B cell (primary cell): ENCODE data around the gene CFAP210. TPM values are rescaled to one million over a fixed set of nuclear protein-coding genes. Genes with fewer than 3 reads are reported as not detected.

ENCODE experiments used
- ATAC-seq: fragments of 200-7000 bp; cut with Tn5 transposase; one replicate; pipeline ENCODE4 v1.10.0; 2021; ENCODE audit warnings: low read depth, mild to moderate bottlenecking, moderate number of reproducible peaks, moderate library complexity
- CTCF ChIA-PET: fragments of 350-600 bp; sonication (Branson Sonifier 250); formaldehyde crosslinking; loops from one replicate; lab custom pipeline; 2021; ENCODE audit warnings: antibody characterized with exemption, inconsistent platforms; lab: Charles Lee
- POLR2A ChIA-PET: fragments of 350-600 bp; sonication (Branson Sonifier 250); formaldehyde crosslinking; loops from one replicate; lab custom pipeline; 2021; ENCODE audit warnings: antibody characterized with exemption; lab: Charles Lee
- DNase-seq: peaks from one replicate; pipeline ENCODE4 v3.0.0; 2013
- H2AFZ ChIP-seq: 2 replicates; pipeline ENCODE4 v1.6.1; 2012; ENCODE audit warnings: mild to moderate bottlenecking, low read depth, low read length; ENCODE audit not compliant: insufficient read depth, poor library complexity, severe bottlenecking
- H3K27ac ChIP-seq, 2 donors: 1 replicate in 1 of 2; 2 replicates in 1 of 2; pipeline ENCODE4 v1.5.1; 2012 to 2013; ENCODE audit warnings: low read length in 2 of 2, mild to moderate bottlenecking in 2 of 2, moderate library complexity in 1 of 2
- H3K27me3 ChIP-seq, 4 experiments: fragments of 200-600 bp in 1 of 4; sonication (generic) in 1 of 4; replicated peaks in 1 of 4; 1 replicate in 2 of 4; 2 replicates in 2 of 4; pipeline versions ENCODE4 v1.6.1 to v1.7.0; 2013 to 2016; ENCODE audit warnings: low read length in 3 of 4, mild to moderate bottlenecking in 2 of 4, mixed read lengths in 1 of 4, moderate library complexity in 1 of 4; ENCODE audit not compliant: insufficient read depth in 4 of 4, control insufficient read depth in 3 of 4; ENCODE audit errors: control extremely low read depth in 1 of 4
- H3K36me3 ChIP-seq, 2 experiments: replicated peaks in 1 of 2; 1 replicate in 1 of 2; 2 replicates in 1 of 2; pipeline versions ENCODE4 v1.6.1 to v1.7.1; 2013; ENCODE audit warnings: low read length in 1 of 2; ENCODE audit not compliant: insufficient read depth in 2 of 2, control insufficient read depth in 1 of 2; ENCODE audit errors: control extremely low read depth in 1 of 2, extremely low read depth in 1 of 2
- H3K4me1 ChIP-seq, 2 donors: fragments of 200-600 bp in 1 of 2; sonication (generic) in 1 of 2; 1 replicate in 1 of 2; 2 replicates in 1 of 2; pipeline versions ENCODE4 v1.5.1 to v1.6.1; 2013 to 2017; ENCODE audit warnings: low read length in 2 of 2; ENCODE audit not compliant: control insufficient read depth in 2 of 2, insufficient read depth in 2 of 2
- H3K4me2 ChIP-seq: replicated peaks from 2 replicates; pipeline ENCODE3; 2012; ENCODE audit warnings: mild to moderate bottlenecking, low read depth, low read length; ENCODE audit not compliant: poor library complexity, severe bottlenecking
- H3K4me3 ChIP-seq, 5 experiments: fragments of 200-600 bp in 1 of 5; sonication (generic) in 1 of 5; 1 replicate in 3 of 5; 2 replicates in 2 of 5; pipeline versions ENCODE4 v1.5.1 to v1.7.0; 2011 to 2016; ENCODE audit warnings: low read length in 4 of 5, mild to moderate bottlenecking in 4 of 5, low read depth in 2 of 5, control low read depth in 1 of 5, moderate library complexity in 1 of 5; ENCODE audit not compliant: insufficient read depth in 1 of 5; ENCODE audit errors: control extremely low read depth in 1 of 5, extremely low read depth in 1 of 5
- H3K79me2 ChIP-seq: fragments of 200-600 bp; sonication (generic); one replicate; pipeline ENCODE4 v1.6.0; 2016; ENCODE audit warnings: low read length; ENCODE audit not compliant: control insufficient read depth, insufficient read depth
- H3K9ac ChIP-seq: fragments of 200-600 bp; sonication (generic); 2 replicates; pipeline ENCODE4 v1.6.1; 2017; ENCODE audit warnings: mild to moderate bottlenecking, low read length, moderate library complexity
- H3K9me3 ChIP-seq, 3 donors: one replicate each; pipeline versions ENCODE4 v1.6.1 to v1.7.1; 2013; ENCODE audit warnings: low read length in 2 of 3; ENCODE audit not compliant: control insufficient read depth in 2 of 3, insufficient read depth in 1 of 3; ENCODE audit errors: control extremely low read depth in 1 of 3
- H4K20me1 ChIP-seq: 2 replicates; pipeline ENCODE4 v1.6.0; 2012; ENCODE audit warnings: mild to moderate bottlenecking, low read length; ENCODE audit not compliant: insufficient read depth, control insufficient read depth, poor library complexity, severe bottlenecking
- H3K27ac Mint-ChIP-seq: one replicate; pipeline ENCODE4 v1.8.0; 2021; ENCODE audit warnings: mixed read lengths
- H3K27me3 Mint-ChIP-seq: one replicate; pipeline ENCODE4 v1.8.0; 2021; ENCODE audit warnings: mixed read lengths
- H3K4me1 Mint-ChIP-seq: one replicate; pipeline ENCODE4 v1.8.0; 2021; ENCODE audit warnings: mixed read lengths
- H3K4me3 Mint-ChIP-seq: one replicate; pipeline ENCODE4 v1.8.0; 2021; ENCODE audit warnings: mixed read lengths
- H3K9me3 Mint-ChIP-seq: one replicate; pipeline ENCODE4 v1.8.0; 2022; ENCODE audit warnings: mixed read lengths; ENCODE audit not compliant: insufficient read depth
- EZH2 ChIP-seq: IDR thresholded peaks from 2 replicates; pipeline ENCODE4 v1.6.1; 2012; ENCODE audit warnings: borderline replicate concordance, low read depth, mild to moderate bottlenecking, moderate library complexity, low read length; ENCODE audit not compliant: insufficient read depth, poor library complexity, severe bottlenecking
- WGBS: methylation state at CpG from one replicate; pipeline ENCODE4 v1.1.5; 2013; ENCODE audit warnings: missing lambda C conversion rate; ENCODE audit not compliant: insufficient coverage; 5-methylcytosine and 5-hydroxymethylcytosine counted together
- intact Hi-C: fragments of 100-400 bp; cut with micrococcal nuclease; formaldehyde crosslinking; loops from one replicate; pipeline ENCODE4 v1.10.0; 2022
- polyA plus RNA-seq: library from polyadenylated mRNA; depleted of rRNA; stranded (reverse); fragments of >200 nt; gene quantifications from 2 replicates; pipeline ENCODE4 v1.2.3, GENCODE V29; 2012
- total RNA-seq, 2 donors: library from RNA; stranded (reverse); fragments of 120-200 nt in 1 of 2; gene quantifications; 1 replicate in 1 of 2; 2 replicates in 1 of 2; pipeline versions ENCODE4 v1.2.3 to v1.2.4, GENCODE V29; 2013 to 2022
- TF ChIP-seq, protein P1 (sequence below): fragments of 200-600 bp; IDR thresholded peaks from one replicate; pipeline ENCODE4 v1.8.0; 2022; ENCODE audit warnings: antibody characterized with exemption, mild to moderate bottlenecking

Gene CFAP210
- total and polyA plus RNA-seq, 2 donors (not counting 1 experiment from before 2014, with no cell fraction given): not detected

DNA sequence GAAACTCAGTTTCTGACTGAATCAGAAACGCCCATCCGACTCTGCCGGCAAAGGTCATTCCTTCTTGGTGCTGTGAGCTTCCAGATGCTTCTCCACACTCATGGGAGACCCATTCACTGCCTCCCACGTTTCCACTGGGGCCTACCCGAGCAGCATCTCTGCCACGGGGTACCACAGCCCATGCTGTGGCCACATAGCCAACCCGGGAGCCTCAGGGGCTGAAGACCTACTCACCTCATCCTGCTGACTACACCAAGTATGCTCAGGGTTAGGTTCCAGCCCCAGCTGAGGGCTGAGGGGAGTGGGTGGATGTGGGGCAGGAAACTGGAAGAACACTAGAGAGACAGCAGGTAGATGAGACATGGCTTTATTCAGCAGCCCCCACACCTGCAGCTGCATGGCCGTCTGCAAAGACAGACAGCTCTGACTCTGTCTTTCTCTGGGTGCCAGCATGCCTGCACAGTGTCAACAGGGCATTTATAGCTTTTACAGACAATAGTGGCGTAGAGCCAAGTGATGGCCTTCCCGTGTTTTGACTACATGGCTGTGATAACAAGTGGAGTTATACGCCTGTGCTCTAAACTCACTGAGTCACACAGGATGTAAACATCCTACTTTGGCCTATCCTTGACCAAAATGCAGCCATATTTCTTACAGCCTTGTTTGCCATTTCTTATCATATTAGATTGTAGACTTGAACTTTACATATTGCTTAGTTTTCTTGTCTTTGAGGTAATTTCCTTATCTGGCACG lies 22.9 kb upstream of the CFAP210 start:
- H3K4me3 Mint-ChIP-seq: no peak overlapping the region
- intact Hi-C loops: no loop called here
- no peak overlapping the region for H3K9ac ChIP-seq

More for the DNA sequence above, 22.9 kb upstream of the CFAP210 start:
- Histone ChIP-seq H3K4me2 (no peak overlapping the region), H3K79me2 (no peaks in the 10 kb centered on the region), H3K36me3 (no peaks in the 10 kb centered on the region), H3K27me3 (no peaks in the 10 kb centered on the region), H3K9me3 (peaks cover 0 to 11% (median under 1%) of the 10 kb centered on the region in 3 donors), H4K20me1 (no peaks in the 10 kb centered on the region), H3K4me3 (no peak overlapping the region), H3K27ac (no peak overlapping the region), H3K4me1 (no peaks in the 10 kb centered on the region), H2AFZ (no peak overlapping the region)
- TF ChIP-seq, protein P1, sequence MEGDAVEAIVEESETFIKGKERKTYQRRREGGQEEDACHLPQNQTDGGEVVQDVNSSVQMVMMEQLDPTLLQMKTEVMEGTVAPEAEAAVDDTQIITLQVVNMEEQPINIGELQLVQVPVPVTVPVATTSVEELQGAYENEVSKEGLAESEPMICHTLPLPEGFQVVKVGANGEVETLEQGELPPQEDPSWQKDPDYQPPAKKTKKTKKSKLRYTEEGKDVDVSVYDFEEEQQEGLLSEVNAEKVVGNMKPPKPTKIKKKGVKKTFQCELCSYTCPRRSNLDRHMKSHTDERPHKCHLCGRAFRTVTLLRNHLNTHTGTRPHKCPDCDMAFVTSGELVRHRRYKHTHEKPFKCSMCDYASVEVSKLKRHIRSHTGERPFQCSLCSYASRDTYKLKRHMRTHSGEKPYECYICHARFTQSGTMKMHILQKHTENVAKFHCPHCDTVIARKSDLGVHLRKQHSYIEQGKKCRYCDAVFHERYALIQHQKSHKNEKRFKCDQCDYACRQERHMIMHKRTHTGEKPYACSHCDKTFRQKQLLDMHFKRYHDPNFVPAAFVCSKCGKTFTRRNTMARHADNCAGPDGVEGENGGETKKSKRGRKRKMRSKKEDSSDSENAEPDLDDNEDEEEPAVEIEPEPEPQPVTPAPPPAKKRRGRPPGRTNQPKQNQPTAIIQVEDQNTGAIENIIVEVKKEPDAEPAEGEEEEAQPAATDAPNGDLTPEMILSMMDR: no peak
- no peak for TF ChIP-seq EZH2
- 92% methylated on average over 7 of the region's 12 CpGs for WGBS
- Mint-ChIP-seq H3K4me1 (no peaks in the 10 kb centered on the region), H3K27ac (no peak overlapping the region), H3K27me3 (no peaks in the 10 kb centered on the region), H3K9me3 (peaks cover under 1% of the 10 kb centered on the region)
- ChIA-PET POLR2A (no interaction called here), CTCF (no interaction called here)
- DNase-seq (no peak), ATAC-seq (no peak)
